ENCODE results near the gene WNT5B. TPM values are rescaled to one million over a fixed set of nuclear protein-coding genes. Genes with fewer than 3 reads are reported as not detected.

Gene WNT5B
- total RNA-seq, 1 experiment from 2014 or later, result 33.1 TPM

- Histone ChIP-seq H3K79me2 (ENCODE audit: low read depth) (no peaks in the 10 kb centered on the region; the same call in 1 of the 2 replicates), H4K20me1 (ENCODE audit: insufficient read depth) (no peaks in the 10 kb centered on the region), H3K36me3 (ENCODE audit: low read depth) (no peaks in the 10 kb centered on the region), H2AFZ (no peak overlapping the region), H3K9me3 (ENCODE audit: insufficient read depth, low read depth) (no peaks in the 10 kb centered on the region), H3K9me2 (ENCODE audit: insufficient read depth) (no peaks in the 10 kb centered on the region), H3K4me1 (replicated peaks; ENCODE audit: insufficient read depth) (no peaks in the 10 kb centered on the region), H3K27ac (no peak overlapping the region), H3K4me3 (no peak overlapping the region), H3K4me2 (no peak overlapping the region), H3F3A (ENCODE audit: insufficient read depth, low read depth) (no peaks in the 10 kb centered on the region), H3K27me3 (ENCODE audit: insufficient read depth, low read depth) (peaks cover 27% of the 10 kb centered on the region)
- CTCF ChIA-PET, result no interaction called here
- intact Hi-C loops (cut with micrococcal nuclease; ENCODE audit: unreplicated experiment), result no loop called here
- POLR2A ChIA-PET (ENCODE audit: unreplicated experiment), result no interaction called here
- TF ChIP-seq, protein P1, sequence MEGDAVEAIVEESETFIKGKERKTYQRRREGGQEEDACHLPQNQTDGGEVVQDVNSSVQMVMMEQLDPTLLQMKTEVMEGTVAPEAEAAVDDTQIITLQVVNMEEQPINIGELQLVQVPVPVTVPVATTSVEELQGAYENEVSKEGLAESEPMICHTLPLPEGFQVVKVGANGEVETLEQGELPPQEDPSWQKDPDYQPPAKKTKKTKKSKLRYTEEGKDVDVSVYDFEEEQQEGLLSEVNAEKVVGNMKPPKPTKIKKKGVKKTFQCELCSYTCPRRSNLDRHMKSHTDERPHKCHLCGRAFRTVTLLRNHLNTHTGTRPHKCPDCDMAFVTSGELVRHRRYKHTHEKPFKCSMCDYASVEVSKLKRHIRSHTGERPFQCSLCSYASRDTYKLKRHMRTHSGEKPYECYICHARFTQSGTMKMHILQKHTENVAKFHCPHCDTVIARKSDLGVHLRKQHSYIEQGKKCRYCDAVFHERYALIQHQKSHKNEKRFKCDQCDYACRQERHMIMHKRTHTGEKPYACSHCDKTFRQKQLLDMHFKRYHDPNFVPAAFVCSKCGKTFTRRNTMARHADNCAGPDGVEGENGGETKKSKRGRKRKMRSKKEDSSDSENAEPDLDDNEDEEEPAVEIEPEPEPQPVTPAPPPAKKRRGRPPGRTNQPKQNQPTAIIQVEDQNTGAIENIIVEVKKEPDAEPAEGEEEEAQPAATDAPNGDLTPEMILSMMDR (conservative IDR thresholded peaks at IDR 0.05), result no peak
- no peak for TF ChIP-seq EZH2 (IDR thresholded peaks at IDR 0.05; ENCODE audit: low read depth)
- DNase-seq, result no peak
- BruUV-seq (replicated peaks), result no TSS peak
Measured at GRCh38 chr12:1638203-1638602, 9.2 kb downstream of the WNT5B start.

DNA sequence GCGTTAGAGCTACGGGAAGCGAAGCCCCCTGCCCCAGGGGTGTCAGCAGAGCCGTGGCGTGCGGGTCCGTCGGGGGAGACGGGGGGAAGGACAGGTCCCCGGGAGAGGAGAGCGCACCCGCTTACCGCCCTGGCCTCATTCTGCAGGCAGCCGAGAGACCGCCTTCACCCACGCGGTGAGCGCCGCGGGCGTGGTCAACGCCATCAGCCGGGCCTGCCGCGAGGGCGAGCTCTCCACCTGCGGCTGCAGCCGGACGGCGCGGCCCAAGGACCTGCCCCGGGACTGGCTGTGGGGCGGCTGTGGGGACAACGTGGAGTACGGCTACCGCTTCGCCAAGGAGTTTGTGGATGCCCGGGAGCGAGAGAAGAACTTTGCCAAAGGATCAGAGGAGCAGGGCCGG lies 10.5 kb downstream of the WNT5B start:
- POLR2A ChIA-PET (ENCODE audit: unreplicated experiment), result interaction anchor here (0.7 kb wide), 1 partner anchor 14 kb away, joined by 7 read pairs; no protein-coding TSS in a partner anchor
- peak overlapping the region; percentile 45 for H3K27ac ChIP-seq
- H3K9me3 ChIP-seq (ENCODE audit: insufficient read depth, low read depth), result no peaks in the 10 kb centered on the region
- peak in 1 of 2 experiments; percentile 21 for DNase-seq
- H2AFZ ChIP-seq, result peak overlapping the region; percentile 77
- peak overlapping the region; percentile 48; the same call in 1 of the 2 replicates for H3K4me3 ChIP-seq
- H3K9me2 ChIP-seq (ENCODE audit: insufficient read depth), result no peaks in the 10 kb centered on the region
- TF ChIP-seq, protein P1 (conservative IDR thresholded peaks at IDR 0.05), result no peak
- TF ChIP-seq EZH2 (IDR thresholded peaks at IDR 0.05; ENCODE audit: low read depth), result no peak
- intact Hi-C loops (cut with micrococcal nuclease; ENCODE audit: unreplicated experiment), result no loop called here
- no peaks in the 10 kb centered on the region for H3F3A ChIP-seq (ENCODE audit: insufficient read depth, low read depth)
- CTCF ChIA-PET, result no interaction called here
- no peaks in the 10 kb centered on the region; the same call in 1 of the 2 replicates for H3K79me2 ChIP-seq (ENCODE audit: low read depth)
- no TSS peak for BruUV-seq (replicated peaks)
- H3K27me3 ChIP-seq (ENCODE audit: insufficient read depth, low read depth), result peaks cover 21% of the 10 kb centered on the region; the same call in 1 of the 2 replicates
- H3K4me2 ChIP-seq, result peak overlapping the region; percentile 61
- no peaks in the 10 kb centered on the region for H4K20me1 ChIP-seq (ENCODE audit: insufficient read depth)
- H3K4me1 ChIP-seq (replicated peaks; ENCODE audit: insufficient read depth), result no peaks in the 10 kb centered on the region
- no peaks in the 10 kb centered on the region for H3K36me3 ChIP-seq (ENCODE audit: low read depth)

GRCh38 chr12:1640328-1641234 lies 11.6 kb downstream of the WNT5B start:
- Histone ChIP-seq H3K9me2 (ENCODE audit: insufficient read depth) (no peaks in the 10 kb centered on the region), H4K20me1 (ENCODE audit: insufficient read depth) (no peaks in the 10 kb centered on the region), H3K36me3 (ENCODE audit: low read depth) (no peaks in the 10 kb centered on the region), H2AFZ (peak overlapping the region; percentile 77; the same call in 1 of the 2 replicates), H3K27ac (no peak overlapping the region), H3F3A (ENCODE audit: insufficient read depth, low read depth) (no peaks in the 10 kb centered on the region), H3K79me2 (ENCODE audit: low read depth) (no peaks in the 10 kb centered on the region; the same call in 1 of the 2 replicates), H3K9me3 (ENCODE audit: insufficient read depth, low read depth) (no peaks in the 10 kb centered on the region), H3K4me3 (peak overlapping the region; percentile 48; the same call in 1 of the 2 replicates), H3K4me1 (replicated peaks; ENCODE audit: insufficient read depth) (no peaks in the 10 kb centered on the region), H3K4me2 (peak overlapping the region; percentile 61), H3K27me3 (ENCODE audit: insufficient read depth, low read depth) (peaks cover 13% of the 10 kb centered on the region; the same call in 1 of the 2 replicates)
- ChIA-PET CTCF (no interaction called here), POLR2A (ENCODE audit: unreplicated experiment) (no interaction called here)
- intact Hi-C loops (cut with micrococcal nuclease; ENCODE audit: unreplicated experiment), result no loop called here
- BruUV-seq (replicated peaks), result no TSS peak
- TF ChIP-seq, protein P1 (conservative IDR thresholded peaks at IDR 0.05), result no peak
- TF ChIP-seq EZH2 (IDR thresholded peaks at IDR 0.05; ENCODE audit: low read depth), result no peak
- no peak for DNase-seq
